Frontal cortex (tissue), 4 donors: Measurements from ENCODE around the gene CNN3. TPM values are rescaled to one million over a fixed set of nuclear protein-coding genes. Genes with fewer than 3 reads are reported as not detected.

Experiments used
- DNase-seq, 2 donors: peaks; one replicate each; pipeline ENCODE4 v3.0.0; 2012; ENCODE audit warnings: low spot score in 2 of 2
- FAIRE-seq: peaks from 2 replicates; lab custom pipeline; 2012; peaks lifted over from hg19 to GRCh38; lab: Jason Lieb, UNC
- total RNA-seq: library from RNA; depleted of rRNA; stranded (reverse); fragments of >200 nt; gene quantifications from one replicate; pipeline ENCODE4 v1.2.3, GENCODE V29; 2014
- donor health status: control.
- donor health status: control.
- donor health status: control.

The CNN3 gene
- total RNA-seq, 1 donor from 2014 or later, result 171 TPM

- no peak for FAIRE-seq
- peak; percentile 60 to 74 for DNase-seq
These were observed 590 bp downstream of the CNN3 start for GRCh38 chr1:94926126-94926914.

- FAIRE-seq (no peak), DNase-seq (peak; percentile 54 to 59)
These were observed 1.3 kb downstream of the CNN3 start for GRCh38 chr1:94925561-94926125.

- DNase-seq, result no peak
These were observed 1.9 kb downstream of the CNN3 start for GRCh38 chr1:94925004-94925403.

GRCh38 chr1:94922761-94923331 is 4.1 kb downstream of the CNN3 start:
- FAIRE-seq (no peak), DNase-seq (no peak)

More at GRCh38 chr1:94925004-94925403, 1.9 kb downstream of the CNN3 start:
- FAIRE-seq, result no peak

- FAIRE-seq, result no peak
These were observed 4.9 kb downstream of the CNN3 start for GRCh38 chr1:94921977-94922376.

GRCh38 chr1:94920061-94920460 is 6.8 kb downstream of the CNN3 start:
- FAIRE-seq, result no peak
- no peak for DNase-seq

More at GRCh38 chr1:94921977-94922376, 4.9 kb downstream of the CNN3 start:
- no peak for DNase-seq

- FAIRE-seq (no peak), DNase-seq (no peak)
These were observed 7.5 kb downstream of the CNN3 start for GRCh38 chr1:94919241-94920030.

GRCh38 chr1:94917251-94917650 is 9.7 kb downstream of the CNN3 start:
- DNase-seq (no peak), FAIRE-seq (no peak)

- no peak for DNase-seq
- no peak for FAIRE-seq
These were observed 14.4 kb downstream of the CNN3 start for GRCh38 chr1:94912263-94913184.

GRCh38 chr1:94909486-94909885 is 17.4 kb downstream of the CNN3 start:
- no peak for DNase-seq
- no peak for FAIRE-seq

GRCh38 chr1:94908965-94909364 is 17.9 kb downstream of the CNN3 start:
- FAIRE-seq (no peak), DNase-seq (no peak)

GRCh38 chr1:94908190-94908589 is 18.7 kb downstream of the CNN3 start:
- DNase-seq (no peak), FAIRE-seq (no peak)

GRCh38 chr1:94907136-94907535 is 19.8 kb downstream of the CNN3 start:
- FAIRE-seq (no peak), DNase-seq (no peak)

- no peak for DNase-seq
- no peak for FAIRE-seq
These were observed 20.5 kb downstream of the CNN3 start for GRCh38 chr1:94906382-94906781.

- FAIRE-seq, result no peak
- DNase-seq, result no peak
These were observed 21.7 kb downstream of the CNN3 start for GRCh38 chr1:94905207-94905606.

GRCh38 chr1:94903280-94904009 is 23.5 kb downstream of the CNN3 start:
- DNase-seq (no peak), FAIRE-seq (no peak)

- DNase-seq (no peak), FAIRE-seq (no peak)
These were observed 25.1 kb downstream of the CNN3 start for GRCh38 chr1:94901841-94902240.

- no peak for FAIRE-seq
- no peak for DNase-seq
These were observed 27.2 kb downstream of the CNN3 start for GRCh38 chr1:94899756-94900155.
